Loucy (cell line): ENCODE results near the gene LENG9.

ENCODE experiments used
- H2AFZ ChIP-seq: fragments of 200-600 bp; sonication (generic); 2 replicates; pipeline ENCODE4 v1.6.0; 2016; ENCODE audit warnings: antibody characterized with exemption, mild to moderate bottlenecking, low read length, moderate library complexity
- H3F3A ChIP-seq: fragments of 200-600 bp; 2 replicates; pipeline ENCODE4 v1.6.0; 2016; ENCODE audit warnings: antibody characterized with exemption, low read depth, mild to moderate bottlenecking
- H3K27me3 ChIP-seq: fragments of 200-600 bp; sonication (generic); 2 replicates; pipeline ENCODE4 v1.6.1; 2014; ENCODE audit warnings: low read length, mild to moderate bottlenecking; ENCODE audit not compliant: insufficient read depth, poor library complexity, severe bottlenecking
- H3K36me3 ChIP-seq: fragments of 200-600 bp; sonication (generic); 2 replicates; pipeline ENCODE4 v1.6.1; 2016; ENCODE audit warnings: low read length; ENCODE audit not compliant: insufficient read depth
- H3K4me1 ChIP-seq: fragments of 200-600 bp; sonication (generic); 2 replicates; pipeline ENCODE4 v1.5.1; 2014; ENCODE audit warnings: low read length, mild to moderate bottlenecking; ENCODE audit not compliant: insufficient read depth, poor library complexity, severe bottlenecking
- H3K4me2 ChIP-seq: fragments of 200-600 bp; sonication (generic); 2 replicates; pipeline ENCODE4 v1.6.0; 2014; ENCODE audit warnings: antibody characterized with exemption, low read length, low read depth, mild to moderate bottlenecking; ENCODE audit not compliant: poor library complexity, severe bottlenecking
- H3K4me3 ChIP-seq: fragments of 200-600 bp; sonication (generic); 2 replicates; pipeline ENCODE4 v1.5.1; 2014; ENCODE audit warnings: low read length, mild to moderate bottlenecking, mixed read lengths; ENCODE audit not compliant: poor library complexity, severe bottlenecking
- H3K79me2 ChIP-seq: fragments of 200-600 bp; sonication (generic); 2 replicates; pipeline ENCODE4 v1.6.1; 2014; ENCODE audit warnings: low read length; ENCODE audit not compliant: insufficient read depth
- H3K9ac ChIP-seq: fragments of 200-600 bp; sonication (generic); 2 replicates; pipeline ENCODE4 v1.6.0; 2014; ENCODE audit warnings: mild to moderate bottlenecking, low read depth, low read length, moderate library complexity; ENCODE audit not compliant: poor library complexity, severe bottlenecking
- H3K9me2 ChIP-seq: fragments of 200-600 bp; sonication (generic); replicated peaks from 2 replicates; pipeline ENCODE4 v1.6.1; 2016; ENCODE audit warnings: low read depth, low read length, mixed read lengths
- H3K9me3 ChIP-seq: fragments of 200-600 bp; sonication (generic); 2 replicates; pipeline ENCODE4 v1.6.1; 2014; ENCODE audit warnings: mild to moderate bottlenecking, antibody characterized with exemption, low read length, low read depth; ENCODE audit not compliant: insufficient read depth
- H4K20me1 ChIP-seq: fragments of 200-600 bp; sonication (generic); 2 replicates; pipeline ENCODE4 v1.6.0; 2014; ENCODE audit warnings: antibody characterized with exemption, low read length, mild to moderate bottlenecking; ENCODE audit not compliant: insufficient read depth, poor library complexity, severe bottlenecking
- EZH2phosphoT487 ChIP-seq: fragments of 200-600 bp; IDR thresholded peaks from 2 replicates; pipeline ENCODE4 v1.6.1; 2018; ENCODE audit warnings: antibody characterized with exemption, mild to moderate bottlenecking, moderate library complexity, borderline replicate concordance
- TF ChIP-seq, protein P1 (sequence below): fragments of 200-600 bp; sonication (generic); conservative IDR thresholded peaks from 2 replicates; pipeline ENCODE4 v1.5.1; 2014; ENCODE audit warnings: mild to moderate bottlenecking, antibody characterized with exemption, low read length

LENG9 gene

DNA sequence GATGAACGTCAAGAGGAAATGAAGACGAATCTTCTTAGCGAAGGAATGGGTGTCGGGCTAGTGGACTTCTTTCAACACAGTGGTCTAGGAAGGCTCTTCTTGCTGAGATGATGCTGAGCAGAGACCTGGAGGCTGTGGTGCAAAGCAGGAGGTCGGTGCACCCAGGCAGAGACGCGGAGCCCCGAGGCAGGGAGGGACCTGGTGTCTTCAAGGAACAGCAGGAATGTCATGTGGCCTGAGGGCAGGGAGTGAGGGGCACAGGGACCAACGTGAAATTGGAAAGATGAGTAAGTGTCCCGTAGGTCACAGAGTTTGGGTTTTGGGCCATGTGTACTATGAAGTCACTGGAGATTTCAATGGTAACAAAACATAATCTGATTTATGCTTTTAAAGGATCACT lies 20.9 kb upstream of the LENG9 start:
- H3K27me3 ChIP-seq, result no peaks in the 10 kb centered on the region
- no peaks in the 10 kb centered on the region for H3F3A ChIP-seq
- peaks cover 3% of the 10 kb centered on the region for H3K4me1 ChIP-seq
- no peak overlapping the region for H2AFZ ChIP-seq
- no peaks in the 10 kb centered on the region for H3K79me2 ChIP-seq
- TF ChIP-seq EZH2phosphoT487, result no peak
- TF ChIP-seq, protein P1, sequence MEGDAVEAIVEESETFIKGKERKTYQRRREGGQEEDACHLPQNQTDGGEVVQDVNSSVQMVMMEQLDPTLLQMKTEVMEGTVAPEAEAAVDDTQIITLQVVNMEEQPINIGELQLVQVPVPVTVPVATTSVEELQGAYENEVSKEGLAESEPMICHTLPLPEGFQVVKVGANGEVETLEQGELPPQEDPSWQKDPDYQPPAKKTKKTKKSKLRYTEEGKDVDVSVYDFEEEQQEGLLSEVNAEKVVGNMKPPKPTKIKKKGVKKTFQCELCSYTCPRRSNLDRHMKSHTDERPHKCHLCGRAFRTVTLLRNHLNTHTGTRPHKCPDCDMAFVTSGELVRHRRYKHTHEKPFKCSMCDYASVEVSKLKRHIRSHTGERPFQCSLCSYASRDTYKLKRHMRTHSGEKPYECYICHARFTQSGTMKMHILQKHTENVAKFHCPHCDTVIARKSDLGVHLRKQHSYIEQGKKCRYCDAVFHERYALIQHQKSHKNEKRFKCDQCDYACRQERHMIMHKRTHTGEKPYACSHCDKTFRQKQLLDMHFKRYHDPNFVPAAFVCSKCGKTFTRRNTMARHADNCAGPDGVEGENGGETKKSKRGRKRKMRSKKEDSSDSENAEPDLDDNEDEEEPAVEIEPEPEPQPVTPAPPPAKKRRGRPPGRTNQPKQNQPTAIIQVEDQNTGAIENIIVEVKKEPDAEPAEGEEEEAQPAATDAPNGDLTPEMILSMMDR, result no peak
- no peaks in the 10 kb centered on the region for H3K36me3 ChIP-seq
- H4K20me1 ChIP-seq, result no peaks in the 10 kb centered on the region
- H3K4me2 ChIP-seq, result no peak overlapping the region
- H3K4me3 ChIP-seq, result no peak overlapping the region
- no peak overlapping the region for H3K9ac ChIP-seq
- no peaks in the 10 kb centered on the region for H3K9me2 ChIP-seq
- H3K9me3 ChIP-seq, result no peaks in the 10 kb centered on the region

DNA sequence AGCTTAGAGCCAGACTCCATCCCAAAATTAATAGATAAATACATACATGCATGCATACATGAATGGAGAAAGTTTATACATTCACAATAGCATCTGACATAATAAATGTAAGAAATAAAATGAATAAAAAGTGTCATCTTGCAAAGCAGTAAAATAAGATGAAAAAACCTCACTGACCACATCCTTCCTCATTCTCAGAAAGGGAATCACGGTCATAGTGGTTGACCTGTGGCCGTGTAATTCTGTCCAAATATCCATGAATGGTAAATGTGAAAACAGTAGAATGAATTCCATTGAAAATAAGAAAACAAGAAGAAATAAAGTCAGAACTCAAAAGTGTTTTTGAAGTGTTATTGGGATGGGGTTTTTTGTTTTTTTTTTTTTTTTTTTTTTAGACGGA lies 19.3 kb upstream of the LENG9 start:
- H3K27me3 ChIP-seq, result no peaks in the 10 kb centered on the region
- no peak overlapping the region for H2AFZ ChIP-seq
- peaks cover 3% of the 10 kb centered on the region for H3K4me1 ChIP-seq
- no peaks in the 10 kb centered on the region for H3K79me2 ChIP-seq
- no peaks in the 10 kb centered on the region for H3F3A ChIP-seq
- no peaks in the 10 kb centered on the region for H3K9me3 ChIP-seq
- H3K4me2 ChIP-seq, result no peak overlapping the region
- H3K4me3 ChIP-seq, result no peak overlapping the region
- H3K36me3 ChIP-seq, result no peaks in the 10 kb centered on the region
- H4K20me1 ChIP-seq, result no peaks in the 10 kb centered on the region
- no peak for TF ChIP-seq EZH2phosphoT487
- TF ChIP-seq, protein P1, result no peak
- H3K9me2 ChIP-seq, result no peaks in the 10 kb centered on the region
- no peak overlapping the region for H3K9ac ChIP-seq

DNA sequence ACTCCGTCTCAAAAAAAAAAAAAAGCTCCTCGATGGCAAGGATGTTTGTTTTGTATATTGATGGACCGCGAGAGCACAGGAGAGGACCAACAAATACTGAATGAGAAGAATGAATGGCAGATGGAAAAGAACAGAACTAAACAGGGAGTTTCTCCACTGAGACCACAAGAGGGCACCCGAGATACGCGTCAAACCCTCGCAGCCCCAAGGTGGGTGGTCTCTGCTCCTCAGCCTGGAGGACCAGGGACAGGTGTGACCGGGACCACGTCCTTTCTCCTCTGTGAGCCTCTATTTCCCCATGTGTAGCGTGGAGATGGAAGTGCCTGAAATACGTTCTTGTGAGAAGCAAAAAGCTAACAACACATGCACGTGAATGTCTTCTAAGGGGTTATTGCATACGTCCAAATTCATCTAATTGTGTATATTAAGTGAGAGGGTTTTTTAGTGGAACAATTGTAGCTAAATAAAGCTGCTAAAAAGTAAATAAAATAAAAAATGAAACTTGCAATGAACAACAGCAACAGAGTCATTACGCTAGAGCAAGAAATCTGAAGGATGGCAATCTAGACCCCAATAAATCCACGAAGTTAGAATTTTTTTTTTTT lies 17.9 kb upstream of the LENG9 start:
- H4K20me1 ChIP-seq, result no peaks in the 10 kb centered on the region
- no peaks in the 10 kb centered on the region for H3F3A ChIP-seq
- no peaks in the 10 kb centered on the region for H3K79me2 ChIP-seq
- no peak overlapping the region for H3K4me3 ChIP-seq
- TF ChIP-seq, protein P1, result peak; percentile 88
- no peak for TF ChIP-seq EZH2phosphoT487
- no peak overlapping the region for H2AFZ ChIP-seq
- no peak overlapping the region for H3K4me2 ChIP-seq
- H3K27me3 ChIP-seq, result no peaks in the 10 kb centered on the region
- H3K9me3 ChIP-seq, result no peaks in the 10 kb centered on the region
- H3K9me2 ChIP-seq, result no peaks in the 10 kb centered on the region
- no peak overlapping the region for H3K9ac ChIP-seq
- no peaks in the 10 kb centered on the region for H3K36me3 ChIP-seq
- H3K4me1 ChIP-seq, result peaks cover 3% of the 10 kb centered on the region
